ENCODE results near the gene YPEL5. TPM values are rescaled to one million over a fixed set of nuclear protein-coding genes. Genes with fewer than 3 reads are reported as not detected.

YPEL5 gene
- polyA plus RNA-seq, 1 experiment, result 112 TPM

DNA sequence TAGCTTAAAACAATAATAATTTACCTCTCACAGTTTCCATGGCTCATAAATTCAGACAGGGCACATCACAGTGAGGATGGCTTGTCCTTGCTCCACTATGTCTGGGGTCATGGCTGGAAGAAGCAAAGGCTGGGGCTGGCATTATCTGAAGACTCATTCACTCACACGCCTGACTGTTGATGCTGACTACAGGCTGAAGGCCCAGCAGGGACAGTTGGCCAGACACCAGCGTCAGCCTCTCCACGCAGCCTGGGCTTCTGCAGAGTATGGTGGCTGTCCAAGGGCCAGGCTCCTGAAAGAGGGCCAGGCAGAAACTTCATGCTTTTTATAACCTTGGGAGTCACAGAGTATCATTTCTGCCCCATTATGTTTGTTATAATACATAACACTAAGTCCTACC lies 33.4 kb downstream of the YPEL5 start:
- H3K9me3 ChIP-seq (ENCODE audit: control insufficient read depth, insufficient read depth, low read length), result no peaks in the 10 kb centered on the region
- no peak overlapping the region for H3K27ac ChIP-seq (ENCODE audit: low read depth, low read length)
- no peak for DNase-seq (ENCODE audit: low read depth, low spot score)
- peaks cover 4% of the 10 kb centered on the region for H3K27me3 ChIP-seq (ENCODE audit: control insufficient read depth, insufficient read depth, low read length)
- TF ChIP-seq, protein P1, sequence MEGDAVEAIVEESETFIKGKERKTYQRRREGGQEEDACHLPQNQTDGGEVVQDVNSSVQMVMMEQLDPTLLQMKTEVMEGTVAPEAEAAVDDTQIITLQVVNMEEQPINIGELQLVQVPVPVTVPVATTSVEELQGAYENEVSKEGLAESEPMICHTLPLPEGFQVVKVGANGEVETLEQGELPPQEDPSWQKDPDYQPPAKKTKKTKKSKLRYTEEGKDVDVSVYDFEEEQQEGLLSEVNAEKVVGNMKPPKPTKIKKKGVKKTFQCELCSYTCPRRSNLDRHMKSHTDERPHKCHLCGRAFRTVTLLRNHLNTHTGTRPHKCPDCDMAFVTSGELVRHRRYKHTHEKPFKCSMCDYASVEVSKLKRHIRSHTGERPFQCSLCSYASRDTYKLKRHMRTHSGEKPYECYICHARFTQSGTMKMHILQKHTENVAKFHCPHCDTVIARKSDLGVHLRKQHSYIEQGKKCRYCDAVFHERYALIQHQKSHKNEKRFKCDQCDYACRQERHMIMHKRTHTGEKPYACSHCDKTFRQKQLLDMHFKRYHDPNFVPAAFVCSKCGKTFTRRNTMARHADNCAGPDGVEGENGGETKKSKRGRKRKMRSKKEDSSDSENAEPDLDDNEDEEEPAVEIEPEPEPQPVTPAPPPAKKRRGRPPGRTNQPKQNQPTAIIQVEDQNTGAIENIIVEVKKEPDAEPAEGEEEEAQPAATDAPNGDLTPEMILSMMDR (IDR thresholded peaks at IDR 0.05; ENCODE audit: low read depth, low read length), result no peak
- ChIA-PET CTCF (interaction anchor here (1.2 to 7.8 kb wide), 3 partner anchors 15 to 531 kb away, joined by 4 to 56 read pairs (median 19); no protein-coding TSS in a partner anchor), POLR2A (no interaction called here)
- no peak overlapping the region for H3K4me3 ChIP-seq (ENCODE audit: low read depth, low read length)

DNA sequence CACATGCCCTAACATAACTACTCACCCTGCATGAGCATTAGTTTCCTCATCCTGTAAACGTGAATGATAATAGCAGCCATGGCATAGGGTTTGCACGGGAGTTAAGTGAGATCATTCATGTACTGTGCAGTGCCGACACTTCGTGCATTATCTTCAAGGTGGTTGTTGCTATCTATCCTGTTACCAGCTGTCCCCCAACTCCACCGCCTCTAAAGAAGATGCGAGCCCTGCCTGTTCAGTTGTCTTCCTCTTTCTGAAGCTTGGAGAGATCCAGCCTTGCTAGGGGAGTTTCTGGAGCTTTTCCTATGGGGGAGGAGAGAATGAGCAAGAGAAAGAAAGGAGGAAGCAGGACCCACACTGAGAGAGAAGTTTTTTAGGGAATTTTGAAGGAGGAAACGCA lies 34.4 kb downstream of the YPEL5 start:
- TF ChIP-seq, protein P1 (IDR thresholded peaks at IDR 0.05; ENCODE audit: low read depth, low read length), result no peak
- ChIA-PET POLR2A (no interaction called here), CTCF (interaction anchor here (1.2 to 7.8 kb wide), 3 partner anchors 16 to 530 kb away, joined by 4 to 56 read pairs (median 19); no protein-coding TSS in a partner anchor)
- no peak overlapping the region for H3K27ac ChIP-seq (ENCODE audit: low read depth, low read length)
- no peak overlapping the region for H3K4me3 ChIP-seq (ENCODE audit: low read depth, low read length)
- H3K27me3 ChIP-seq (ENCODE audit: control insufficient read depth, insufficient read depth, low read length), result peaks cover 4% of the 10 kb centered on the region
- no peaks in the 10 kb centered on the region for H3K9me3 ChIP-seq (ENCODE audit: control insufficient read depth, insufficient read depth, low read length)
- DNase-seq (ENCODE audit: low read depth, low spot score), result no peak

DNA sequence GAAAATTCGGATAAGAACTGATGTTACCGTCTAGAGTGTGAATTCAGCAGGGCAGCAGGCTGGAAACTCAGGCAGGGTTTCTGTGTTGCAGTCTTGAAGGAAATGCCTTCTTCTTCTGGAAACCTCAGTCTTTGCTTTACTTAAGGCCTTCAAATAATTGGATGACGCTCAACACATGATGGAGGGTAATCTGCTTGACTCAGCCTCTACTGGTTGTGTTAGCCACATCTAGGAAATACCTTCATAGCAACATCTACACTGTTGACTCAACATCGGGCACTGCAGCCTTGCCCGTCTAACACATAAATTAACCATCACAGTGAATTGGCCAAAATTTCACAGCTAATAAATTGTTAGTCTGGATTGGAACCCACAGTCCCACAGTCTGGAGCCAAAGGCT lies 37.2 kb downstream of the YPEL5 start:
- Histone ChIP-seq H3K4me3 (ENCODE audit: low read depth, low read length) (no peak overlapping the region), H3K9me3 (ENCODE audit: control insufficient read depth, insufficient read depth, low read length) (no peaks in the 10 kb centered on the region), H3K27me3 (ENCODE audit: control insufficient read depth, insufficient read depth, low read length) (peaks cover 9% of the 10 kb centered on the region), H3K27ac (ENCODE audit: low read depth, low read length) (no peak overlapping the region)
- TF ChIP-seq, protein P1 (IDR thresholded peaks at IDR 0.05; ENCODE audit: low read depth, low read length), result no peak
- DNase-seq (ENCODE audit: low read depth, low spot score), result no peak
- ChIA-PET POLR2A (no interaction called here), CTCF (interaction anchor here (1.9 kb wide), 2 partner anchors 19 to 528 kb away, joined by 8 to 13 read pairs; no protein-coding TSS in a partner anchor)

DNA sequence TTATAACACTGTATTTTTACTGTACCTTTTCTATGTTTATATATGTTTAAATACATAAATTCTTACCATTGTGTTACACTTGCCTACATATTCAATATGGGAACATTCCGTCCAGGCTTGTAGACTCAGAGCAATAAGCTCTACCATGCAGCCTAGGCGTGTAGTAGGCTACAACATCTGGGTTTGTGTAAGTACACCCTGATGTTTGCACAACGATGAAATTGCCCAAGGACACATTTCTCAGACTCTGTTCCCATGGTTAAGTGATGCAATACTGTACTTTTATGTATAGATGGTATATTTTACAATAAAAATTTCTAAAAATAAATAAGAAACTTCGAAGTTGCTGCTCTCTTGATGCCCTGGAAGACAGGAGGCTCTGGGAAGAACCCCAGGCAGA lies 38.4 kb downstream of the YPEL5 start:
- Histone ChIP-seq H3K27ac (ENCODE audit: low read depth, low read length) (no peak overlapping the region), H3K9me3 (ENCODE audit: control insufficient read depth, insufficient read depth, low read length) (no peaks in the 10 kb centered on the region), H3K27me3 (ENCODE audit: control insufficient read depth, insufficient read depth, low read length) (peaks cover 7% of the 10 kb centered on the region), H3K4me3 (ENCODE audit: low read depth, low read length) (no peak overlapping the region)
- TF ChIP-seq, protein P1 (IDR thresholded peaks at IDR 0.05; ENCODE audit: low read depth, low read length), result no peak
- ChIA-PET CTCF (interaction anchor here (1.2 to 1.9 kb wide), 3 partner anchors 20 to 526 kb away, joined by 3 to 13 read pairs (median 8); no protein-coding TSS in a partner anchor), POLR2A (interaction anchor here (0.6 kb wide), 1 partner anchor 89 kb away, joined by 4 read pairs; no protein-coding TSS in a partner anchor)
- peak; percentile 21 for DNase-seq (ENCODE audit: low read depth, low spot score)

DNA sequence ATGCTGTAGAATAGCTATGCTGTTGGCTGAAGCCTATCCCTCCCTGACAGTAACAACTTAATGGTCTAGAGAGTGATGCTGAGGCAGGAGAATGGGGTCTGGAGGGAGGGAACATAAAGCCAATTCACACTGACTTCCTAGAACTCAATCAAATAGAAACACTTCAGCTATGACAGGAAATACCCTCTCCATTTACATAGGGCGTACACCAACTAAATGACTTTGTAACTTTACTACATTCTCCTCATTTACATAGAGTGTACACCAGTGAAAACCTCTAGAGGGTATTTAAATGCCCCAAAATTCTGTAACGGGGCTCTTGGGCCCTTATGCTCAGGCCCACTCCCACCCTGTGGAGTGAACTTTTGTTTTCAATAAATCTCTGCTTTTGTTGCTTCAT lies 41.5 kb downstream of the YPEL5 start:
- CTCF ChIA-PET, result no interaction called here
- no peak overlapping the region for H3K27ac ChIP-seq (ENCODE audit: low read depth, low read length)
- DNase-seq (ENCODE audit: low read depth, low spot score), result no peak
- H3K27me3 ChIP-seq (ENCODE audit: control insufficient read depth, insufficient read depth, low read length), result peaks cover 11% of the 10 kb centered on the region
- H3K9me3 ChIP-seq (ENCODE audit: control insufficient read depth, insufficient read depth, low read length), result no peaks in the 10 kb centered on the region
- POLR2A ChIA-PET, result no interaction called here
- TF ChIP-seq, protein P1 (IDR thresholded peaks at IDR 0.05; ENCODE audit: low read depth, low read length), result no peak
- no peak overlapping the region for H3K4me3 ChIP-seq (ENCODE audit: low read depth, low read length)
